HCT116 (cell line): Measurements from ENCODE around the gene OCSTAMP.

Source experiments
- CTCF ChIP-seq, 3 experiments: fragments of 200-600 bp in 1 of 3; sonication (generic) in 1 of 3; IDR thresholded peaks in 2 of 3; conservative IDR thresholded peaks in 1 of 3; 2 replicates each; pipeline ENCODE4 v1.5.1; 2012 to 2017; ENCODE audit warnings: low read depth in 2 of 3, low read length in 2 of 3, antibody characterized with exemption in 1 of 3, borderline replicate concordance in 1 of 3, control low read depth in 1 of 3, mild to moderate bottlenecking in 1 of 3, mixed read lengths in 1 of 3, mixed run types in 1 of 3, moderate library complexity in 1 of 3; ENCODE audit not compliant: insufficient read depth in 1 of 3
- EZH2 ChIP-seq: fragments of 200-600 bp; sonication (generic); IDR thresholded peaks from 2 replicates; pipeline ENCODE4 v1.6.1; 2017; ENCODE audit warnings: antibody characterized with exemption, mixed run types

- TF ChIP-seq CTCF (IDR thresholded peaks at IDR 0.05 in 2 of 3, conservative IDR thresholded peaks at IDR 0.05 in 1 of 3; ENCODE audit: borderline replicate concordance in 1 of 3, insufficient read depth in 1 of 3, low read depth in 2 of 3, low read length in 2 of 3) (no peak), EZH2 (no peak)
Observed at GRCh38 chr20:46546298-46546697, 4.2 kb downstream of the OCSTAMP start.
